Measurements from ENCODE around the gene SEMA4B.

The SEMA4B gene

GRCh38 chr15:90167121-90167520 lies 34.0 kb upstream of the SEMA4B start:
- TF ChIP-seq CTCF (IDR thresholded peaks at IDR 0.05; ENCODE audit: low read length, missing control alignments) = no peak
- DNase-seq (ENCODE audit: low read depth) = no peak
- H3K4me3 ChIP-seq (replicated peaks; ENCODE audit: low read depth, low read length) = no peak overlapping the region

GRCh38 chr15:90171623-90172022 lies 29.5 kb upstream of the SEMA4B start:
- DNase-seq (ENCODE audit: low read depth) = no peak
- TF ChIP-seq CTCF (IDR thresholded peaks at IDR 0.05; ENCODE audit: low read length, missing control alignments) = no peak
- H3K4me3 ChIP-seq (replicated peaks; ENCODE audit: low read depth, low read length) = no peak overlapping the region

- DNase-seq (ENCODE audit: low read depth) = no peak
- no peak for TF ChIP-seq CTCF (IDR thresholded peaks at IDR 0.05; ENCODE audit: low read length, missing control alignments)
Observed at GRCh38 chr15:90173372-90173771, 27.8 kb upstream of the SEMA4B start.

GRCh38 chr15:90174140-90174875 lies 26.8 kb upstream of the SEMA4B start:
- peak; percentile 45 for DNase-seq (ENCODE audit: low read depth)
- TF ChIP-seq CTCF (IDR thresholded peaks at IDR 0.05; ENCODE audit: low read length, missing control alignments) = no peak
- no peak overlapping the region for H3K4me3 ChIP-seq (replicated peaks; ENCODE audit: low read depth, low read length)

More at GRCh38 chr15:90173372-90173771, 27.8 kb upstream of the SEMA4B start:
- no peak overlapping the region for H3K4me3 ChIP-seq (replicated peaks; ENCODE audit: low read depth, low read length)

GRCh38 chr15:90177012-90177411 lies 24.1 kb upstream of the SEMA4B start:
- TF ChIP-seq CTCF (IDR thresholded peaks at IDR 0.05; ENCODE audit: low read length, missing control alignments) = no peak
- no peak for DNase-seq (ENCODE audit: low read depth)

GRCh38 chr15:90178468-90179435 lies 22.4 kb upstream of the SEMA4B start:
- no peak for DNase-seq (ENCODE audit: low read depth)
- H3K4me3 ChIP-seq (replicated peaks; ENCODE audit: low read depth, low read length) = no peak overlapping the region
- no peak for TF ChIP-seq CTCF (IDR thresholded peaks at IDR 0.05; ENCODE audit: low read length, missing control alignments)

More at GRCh38 chr15:90177012-90177411, 24.1 kb upstream of the SEMA4B start:
- no peak overlapping the region for H3K4me3 ChIP-seq (replicated peaks; ENCODE audit: low read depth, low read length)
